ENCODE measurements around the gene PCCA. TPM values are rescaled to one million over a fixed set of nuclear protein-coding genes. Genes with fewer than 3 reads are reported as not detected.
"Not testable (repeated sequence)": the region's sequence is repeated elsewhere in the genome, so short reads cannot be mapped to it uniquely, and the experiment has no call there.

The PCCA gene
- total RNA-seq, 1 donor from 2014 or later: 33.4 TPM

- no peaks in the 10 kb centered on the region for H3K9me3 ChIP-seq
- intact Hi-C loops (cut with DNase I): no loop called here
These were observed 293.9 kb downstream of the PCCA start for GRCh38 chr13:100382785-100383184.

GRCh38 chr13:100387416-100387815 lies 298.5 kb downstream of the PCCA start:
- Histone ChIP-seq H3K4me1 (peaks cover 6% of the 10 kb centered on the region), H3K27ac (no peak overlapping the region), H3K36me3 (no peaks in the 10 kb centered on the region), H3K9me3 (no peaks in the 10 kb centered on the region), H3K4me3 (no peak overlapping the region), H3K27me3 (no peaks in the 10 kb centered on the region)
- TF ChIP-seq POLR2AphosphoS5 (IDR thresholded peaks at IDR 0.05; ENCODE audit: insufficient read depth in 1 of 2, low read depth in 1 of 2): no peak
- TF ChIP-seq POLR2A (IDR thresholded peaks at IDR 0.05): no peak
- TF ChIP-seq, protein P1, sequence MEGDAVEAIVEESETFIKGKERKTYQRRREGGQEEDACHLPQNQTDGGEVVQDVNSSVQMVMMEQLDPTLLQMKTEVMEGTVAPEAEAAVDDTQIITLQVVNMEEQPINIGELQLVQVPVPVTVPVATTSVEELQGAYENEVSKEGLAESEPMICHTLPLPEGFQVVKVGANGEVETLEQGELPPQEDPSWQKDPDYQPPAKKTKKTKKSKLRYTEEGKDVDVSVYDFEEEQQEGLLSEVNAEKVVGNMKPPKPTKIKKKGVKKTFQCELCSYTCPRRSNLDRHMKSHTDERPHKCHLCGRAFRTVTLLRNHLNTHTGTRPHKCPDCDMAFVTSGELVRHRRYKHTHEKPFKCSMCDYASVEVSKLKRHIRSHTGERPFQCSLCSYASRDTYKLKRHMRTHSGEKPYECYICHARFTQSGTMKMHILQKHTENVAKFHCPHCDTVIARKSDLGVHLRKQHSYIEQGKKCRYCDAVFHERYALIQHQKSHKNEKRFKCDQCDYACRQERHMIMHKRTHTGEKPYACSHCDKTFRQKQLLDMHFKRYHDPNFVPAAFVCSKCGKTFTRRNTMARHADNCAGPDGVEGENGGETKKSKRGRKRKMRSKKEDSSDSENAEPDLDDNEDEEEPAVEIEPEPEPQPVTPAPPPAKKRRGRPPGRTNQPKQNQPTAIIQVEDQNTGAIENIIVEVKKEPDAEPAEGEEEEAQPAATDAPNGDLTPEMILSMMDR (IDR thresholded peaks at IDR 0.05): no peak
- intact Hi-C loops (cut with DNase I): no loop called here
- DNase-seq (ENCODE audit: extremely low spot score in 2 of 2): no peak

More at GRCh38 chr13:100382785-100383184, 293.9 kb downstream of the PCCA start:
- TF ChIP-seq POLR2A (IDR thresholded peaks at IDR 0.05) (no peak), POLR2AphosphoS5 (IDR thresholded peaks at IDR 0.05; ENCODE audit: insufficient read depth in 1 of 2, low read depth in 1 of 2) (no peak)
- TF ChIP-seq, protein P1 (IDR thresholded peaks at IDR 0.05): no peak
- DNase-seq (ENCODE audit: extremely low spot score in 2 of 2): no peak
- H3K36me3 ChIP-seq: no peaks in the 10 kb centered on the region
- no peaks in the 10 kb centered on the region for H3K4me1 ChIP-seq
- H3K27ac ChIP-seq: no peak overlapping the region
- H3K4me3 ChIP-seq: no peak overlapping the region
- no peaks in the 10 kb centered on the region for H3K27me3 ChIP-seq

DNA sequence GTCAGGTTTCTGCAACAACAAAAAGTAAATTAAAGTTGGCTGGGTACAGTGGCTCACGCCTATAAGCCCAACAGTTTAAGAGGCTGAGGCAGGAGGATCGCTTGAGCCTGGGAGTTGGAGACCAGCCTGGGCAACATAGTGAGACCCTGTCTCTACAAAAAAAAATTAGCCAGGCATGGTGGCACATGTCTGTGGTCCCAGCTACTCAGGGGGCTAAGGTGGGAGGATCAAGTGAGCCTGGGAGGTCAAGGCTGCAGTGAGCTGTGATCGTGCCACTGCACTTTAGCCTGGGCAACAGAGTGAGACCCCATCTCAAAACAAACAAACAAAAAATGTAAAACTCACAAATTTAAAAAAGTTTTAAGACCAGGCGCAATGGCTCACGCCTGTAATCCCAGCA lies 299.3 kb downstream of the PCCA start:
- DNase-seq (ENCODE audit: extremely low spot score in 2 of 2); H3K4me3 ChIP-seq; H3K4me1 ChIP-seq; intact Hi-C loops (cut with DNase I); H3K27me3 ChIP-seq; H3K36me3 ChIP-seq; H3K27ac ChIP-seq; H3K9me3 ChIP-seq: not testable (repeated sequence)

DNA sequence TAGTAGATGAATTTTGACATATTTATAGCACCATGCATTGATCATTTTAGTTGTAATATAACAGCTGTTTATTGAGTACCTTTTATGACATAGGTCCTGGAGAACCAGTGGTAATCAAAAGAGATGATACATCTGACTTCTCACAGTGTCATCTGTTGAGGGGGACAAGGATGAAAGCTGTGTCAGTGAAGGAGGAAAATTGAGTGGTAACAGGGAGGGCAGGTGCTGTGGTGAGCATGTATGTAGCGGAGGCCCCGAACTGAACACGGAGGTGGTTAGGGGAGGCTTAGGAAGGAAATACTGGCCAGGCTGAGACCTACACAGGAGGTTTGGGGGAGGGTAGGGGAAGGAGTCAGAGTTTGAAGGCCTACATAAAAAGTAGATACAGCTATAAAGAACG lies 300.0 kb downstream of the PCCA start:
- no peak for DNase-seq (ENCODE audit: extremely low spot score in 2 of 2)
- Histone ChIP-seq H3K27me3 (no peaks in the 10 kb centered on the region), H3K27ac (no peak overlapping the region), H3K4me1 (peaks cover 9% of the 10 kb centered on the region), H3K4me3 (no peak overlapping the region), H3K9me3 (no peaks in the 10 kb centered on the region), H3K36me3 (no peaks in the 10 kb centered on the region)
- intact Hi-C loops (cut with DNase I): no loop called here
- TF ChIP-seq POLR2AphosphoS5 (IDR thresholded peaks at IDR 0.05; ENCODE audit: insufficient read depth in 1 of 2, low read depth in 1 of 2): no peak
- TF ChIP-seq POLR2A (IDR thresholded peaks at IDR 0.05): no peak
- TF ChIP-seq, protein P1 (IDR thresholded peaks at IDR 0.05): no peak

- no peak for TF ChIP-seq POLR2AphosphoS5 (IDR thresholded peaks at IDR 0.05; ENCODE audit: insufficient read depth in 1 of 2, low read depth in 1 of 2)
- Histone ChIP-seq H3K9me3 (no peaks in the 10 kb centered on the region), H3K27ac (no peak overlapping the region), H3K27me3 (no peaks in the 10 kb centered on the region), H3K4me3 (no peak overlapping the region), H3K4me1 (peaks cover 9% of the 10 kb centered on the region), H3K36me3 (no peaks in the 10 kb centered on the region)
- intact Hi-C loops (cut with DNase I): no loop called here
- DNase-seq (ENCODE audit: extremely low spot score in 2 of 2): no peak
These were observed 300.7 kb downstream of the PCCA start for GRCh38 chr13:100389617-100390016.

GRCh38 chr13:100392709-100393630 lies 304.1 kb downstream of the PCCA start:
- TF ChIP-seq POLR2AphosphoS5 (IDR thresholded peaks at IDR 0.05; ENCODE audit: insufficient read depth in 1 of 2, low read depth in 1 of 2): peak; percentile 41 to 79
- TF ChIP-seq POLR2A (IDR thresholded peaks at IDR 0.05): no peak
- DNase-seq (ENCODE audit: extremely low spot score in 2 of 2): peak in 1 of 2 donors; percentile 99
- Histone ChIP-seq H3K27me3 (no peaks in the 10 kb centered on the region), H3K36me3 (no peaks in the 10 kb centered on the region), H3K9me3 (no peaks in the 10 kb centered on the region), H3K4me3 (no peak overlapping the region), H3K4me1 (peaks cover 9% of the 10 kb centered on the region), H3K27ac (peak overlapping the region; percentile 69)
- intact Hi-C loops (cut with DNase I): no loop called here

Data from vagina (tissue), 2 donors.